ENCODE results near the gene DOCK2. TPM values are rescaled to one million over a fixed set of nuclear protein-coding genes. Genes with fewer than 3 reads are reported as not detected.

Gene DOCK2
- polyA plus RNA-seq, 3 donors: 57.5 to 178 (median 115) TPM

DNA sequence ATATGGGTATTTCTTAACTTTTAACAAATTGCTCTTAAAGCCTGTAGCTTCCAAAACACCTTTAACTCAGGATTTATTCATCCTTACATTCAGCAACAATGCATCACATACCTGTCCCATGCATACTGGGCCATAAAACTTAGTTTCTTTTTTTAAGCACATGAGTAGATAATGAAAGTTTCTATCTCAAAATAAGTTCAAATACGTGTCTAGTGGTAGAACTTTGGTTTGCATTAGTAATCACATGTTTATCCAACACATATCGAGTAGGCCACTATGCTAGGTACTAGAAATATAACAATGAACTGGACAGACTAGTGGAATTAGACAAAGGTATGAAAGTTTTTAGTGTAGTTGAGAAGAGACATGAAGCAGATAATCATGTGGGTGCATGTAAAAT, 99.6 kb downstream of the DOCK2 start:
- Mint-ChIP-seq H3K36me3 (peaks cover 73 to 83% of the 10 kb centered on the region in 2 donors), H3K27me3 (ENCODE audit: low read depth in 3 of 3) (no peaks in the 10 kb centered on the region), H3K4me3 (no peak overlapping the region), H3K4me1 (peaks cover 24% of the 10 kb centered on the region), H3K9me3 (peaks cover 0 to 3% (median 0%) of the 10 kb centered on the region in 7 donors), H3K27ac (no peak overlapping the region)
- intact Hi-C loops (cut with micrococcal nuclease): no loop called here
- Histone ChIP-seq H3K4me2 (replicated peaks; ENCODE audit: extremely low read depth, low read length, poor library complexity, severe bottlenecking) (no peak overlapping the region), H3K9ac (ENCODE audit: insufficient read depth, low read length, poor library complexity, severe bottlenecking) (no peak overlapping the region), H3K79me2 (ENCODE audit: insufficient read depth, low read length) (peaks cover 94% of the 10 kb centered on the region), H3K4me3 (replicated peaks in 1 of 3; ENCODE audit: low read depth in 2 of 3, low read length in 3 of 3) (no peak overlapping the region), H3K27me3 (ENCODE audit: control insufficient read depth in 2 of 2, insufficient read depth in 2 of 2, low read length in 2 of 2) (no peaks in the 10 kb centered on the region), H4K20me1 (ENCODE audit: insufficient read depth, low read length) (peaks cover 100% of the 10 kb centered on the region), H3K9me3 (replicated peaks in 1 of 2; ENCODE audit: control insufficient read depth in 1 of 2, insufficient read depth in 1 of 2, low read length in 2 of 2) (no peaks in the 10 kb centered on the region), H3K27ac (ENCODE audit: low read depth in 1 of 2, low read length in 2 of 2) (peak overlapping the region in 1 of 2 donors; percentile 51), H3K36me3 (replicated peaks in 1 of 2; ENCODE audit: control insufficient read depth in 1 of 2, insufficient read depth in 2 of 2, low read length in 2 of 2) (peaks cover 73 to 85% of the 10 kb centered on the region in 2 donors), H3K4me1 (ENCODE audit: control insufficient read depth in 1 of 2, insufficient read depth in 2 of 2, low read length in 2 of 2) (peaks cover 13 to 17% of the 10 kb centered on the region in 2 donors), H2AFZ (ENCODE audit: insufficient read depth, low read depth, low read length, poor library complexity, severe bottlenecking) (no peak overlapping the region)
- no peak for DNase-seq
- TF ChIP-seq, protein P1, sequence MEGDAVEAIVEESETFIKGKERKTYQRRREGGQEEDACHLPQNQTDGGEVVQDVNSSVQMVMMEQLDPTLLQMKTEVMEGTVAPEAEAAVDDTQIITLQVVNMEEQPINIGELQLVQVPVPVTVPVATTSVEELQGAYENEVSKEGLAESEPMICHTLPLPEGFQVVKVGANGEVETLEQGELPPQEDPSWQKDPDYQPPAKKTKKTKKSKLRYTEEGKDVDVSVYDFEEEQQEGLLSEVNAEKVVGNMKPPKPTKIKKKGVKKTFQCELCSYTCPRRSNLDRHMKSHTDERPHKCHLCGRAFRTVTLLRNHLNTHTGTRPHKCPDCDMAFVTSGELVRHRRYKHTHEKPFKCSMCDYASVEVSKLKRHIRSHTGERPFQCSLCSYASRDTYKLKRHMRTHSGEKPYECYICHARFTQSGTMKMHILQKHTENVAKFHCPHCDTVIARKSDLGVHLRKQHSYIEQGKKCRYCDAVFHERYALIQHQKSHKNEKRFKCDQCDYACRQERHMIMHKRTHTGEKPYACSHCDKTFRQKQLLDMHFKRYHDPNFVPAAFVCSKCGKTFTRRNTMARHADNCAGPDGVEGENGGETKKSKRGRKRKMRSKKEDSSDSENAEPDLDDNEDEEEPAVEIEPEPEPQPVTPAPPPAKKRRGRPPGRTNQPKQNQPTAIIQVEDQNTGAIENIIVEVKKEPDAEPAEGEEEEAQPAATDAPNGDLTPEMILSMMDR (IDR thresholded peaks at IDR 0.05): no peak
- no CpG with 5 or more reads among the region's 2 CpGs for WGBS (ENCODE audit: insufficient coverage)

DNA sequence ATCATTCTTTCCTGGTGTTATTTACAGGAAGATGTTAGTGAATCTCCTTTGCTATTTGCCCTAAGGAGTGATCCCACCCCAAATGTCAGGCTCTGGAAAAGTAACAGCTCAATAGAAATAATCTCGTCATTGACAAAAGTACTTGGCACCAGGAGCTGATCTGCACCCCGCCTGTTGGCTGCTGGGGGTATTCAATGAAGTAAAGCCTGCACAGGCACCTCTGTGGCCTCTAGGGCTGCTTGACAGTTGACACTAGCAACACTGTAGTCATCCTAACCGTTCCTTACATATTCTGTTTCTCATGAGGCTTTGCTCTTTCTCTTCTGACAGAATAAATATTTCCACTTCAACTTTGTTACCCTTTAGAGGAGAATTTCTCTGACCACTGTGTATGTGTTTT, 103.4 kb downstream of the DOCK2 start:
- no peak for DNase-seq
- TF ChIP-seq, protein P1 (IDR thresholded peaks at IDR 0.05): no peak
- Histone ChIP-seq H3K4me2 (replicated peaks; ENCODE audit: extremely low read depth, low read length, poor library complexity, severe bottlenecking) (no peak overlapping the region), H3K9me3 (replicated peaks in 1 of 2; ENCODE audit: control insufficient read depth in 1 of 2, insufficient read depth in 1 of 2, low read length in 2 of 2) (no peaks in the 10 kb centered on the region), H3K4me1 (ENCODE audit: control insufficient read depth in 1 of 2, insufficient read depth in 2 of 2, low read length in 2 of 2) (peaks cover 5 to 10% of the 10 kb centered on the region in 2 donors), H3K79me2 (ENCODE audit: insufficient read depth, low read length) (peaks cover 89% of the 10 kb centered on the region), H3K27me3 (ENCODE audit: control insufficient read depth in 2 of 2, insufficient read depth in 2 of 2, low read length in 2 of 2) (no peaks in the 10 kb centered on the region), H3K9ac (ENCODE audit: insufficient read depth, low read length, poor library complexity, severe bottlenecking) (no peak overlapping the region), H3K27ac (ENCODE audit: low read depth in 1 of 2, low read length in 2 of 2) (peak overlapping the region in 1 of 2 donors; percentile 67), H3K36me3 (replicated peaks in 1 of 2; ENCODE audit: control insufficient read depth in 1 of 2, insufficient read depth in 2 of 2, low read length in 2 of 2) (peaks cover 92 to 98% of the 10 kb centered on the region in 2 donors), H2AFZ (ENCODE audit: insufficient read depth, low read depth, low read length, poor library complexity, severe bottlenecking) (no peak overlapping the region), H3K4me3 (replicated peaks in 1 of 3; ENCODE audit: low read depth in 2 of 3, low read length in 3 of 3) (no peak overlapping the region), H4K20me1 (ENCODE audit: insufficient read depth, low read length) (peaks cover 98% of the 10 kb centered on the region)
- H3K36me3 Mint-ChIP-seq: peaks cover 86 to 91% of the 10 kb centered on the region in 2 donors
- intact Hi-C loops (cut with micrococcal nuclease): no loop called here
- H3K27ac Mint-ChIP-seq: peak overlapping the region in 4 of 7 donors; percentile 4 to 83 (median 56)
- H3K9me3 Mint-ChIP-seq: no peaks in the 10 kb centered on the region
- no peak overlapping the region for H3K4me3 Mint-ChIP-seq
- H3K27me3 Mint-ChIP-seq (ENCODE audit: low read depth in 3 of 3): no peaks in the 10 kb centered on the region
- 92% methylated on average over 2 of the region's 3 CpGs for WGBS (ENCODE audit: insufficient coverage)
- peaks cover 7% of the 10 kb centered on the region for H3K4me1 Mint-ChIP-seq

Data from CD14-positive monocyte (primary cell).